Activated naive CD4-positive, alpha-beta T cell treated with anti-CD3 and anti-CD28 coated beads, Interleukin-2, amount 50 U/mL, for 72 hours (primary cell): ENCODE results near the gene GABRR3. TPM values are rescaled to one million over a fixed set of nuclear protein-coding genes. Genes with fewer than 3 reads are reported as not detected.

Experiments
- ATAC-seq, 2 donors: fragments of 150-1000 bp; cut with Tn5 transposase; 2 replicates each; pipeline ENCODE4 v1.10.0; 2021; ENCODE audit warnings: mild to moderate bottlenecking in 2 of 2, moderate library complexity in 2 of 2
- DNase-seq, 2 donors: peaks; one replicate each; pipeline ENCODE4 v3.0.0; 2021 to 2022; ENCODE audit warnings: low spot score in 2 of 2
- H3K27ac Mint-ChIP-seq, 2 donors: one replicate each; pipeline ENCODE4 v1.8.0; 2022; ENCODE audit warnings: mild to moderate bottlenecking in 2 of 2, mixed read lengths in 2 of 2
- H3K36me3 Mint-ChIP-seq, 2 donors: one replicate each; pipeline ENCODE4 v1.8.0; 2022; ENCODE audit warnings: mixed read lengths in 2 of 2
- H3K9me3 Mint-ChIP-seq, 2 donors: one replicate each; pipeline ENCODE4 v1.8.0; 2022; ENCODE audit warnings: mixed read lengths in 2 of 2
- total RNA-seq, 2 donors: library from RNA; stranded (reverse); gene quantifications; one replicate each; pipeline ENCODE4 v1.2.3, GENCODE V29; 2022

GABRR3 gene
- total RNA-seq, 2 donors from 2014 or later = not detected

- peaks cover 4 to 5% of the 10 kb centered on the region in 2 donors for H3K36me3 Mint-ChIP-seq
- no peak for ATAC-seq
- H3K9me3 Mint-ChIP-seq = no peaks in the 10 kb centered on the region
- no peak for DNase-seq
- H3K27ac Mint-ChIP-seq = no peak overlapping the region
Observed at GRCh38 chr3:97974996-97975395, 60.1 kb downstream of the GABRR3 start.

- no peaks in the 10 kb centered on the region for H3K9me3 Mint-ChIP-seq
- DNase-seq (no peak), ATAC-seq (no peak)
- peaks cover 4 to 5% of the 10 kb centered on the region in 2 donors for H3K36me3 Mint-ChIP-seq
- H3K27ac Mint-ChIP-seq = peak overlapping the region; percentile 72 to 79
Observed at GRCh38 chr3:97972976-97973375, 62.1 kb downstream of the GABRR3 start.

GRCh38 chr3:97971679-97972567, 63.2 kb downstream of the GABRR3 start, which contains the start of gene RIOX2:
Gene RIOX2 (minus strand): TSS chr3:97972431. CDS start chr3:97967593, 4,838 bp downstream.
- peak; percentile 77 to 78 for DNase-seq
- no peaks in the 10 kb centered on the region for H3K9me3 Mint-ChIP-seq
- H3K27ac Mint-ChIP-seq = peak within 1 kb of the TSS; percentile 92 to 98
- peaks cover 9 to 13% of the 10 kb centered on the region in 2 donors for H3K36me3 Mint-ChIP-seq
- ATAC-seq = peak; percentile 92 to 94

- peaks cover 11 to 17% of the 10 kb centered on the region in 2 donors for H3K36me3 Mint-ChIP-seq
- ATAC-seq = no peak
- peak overlapping the region; percentile 92 to 98 for H3K27ac Mint-ChIP-seq
- H3K9me3 Mint-ChIP-seq = no peaks in the 10 kb centered on the region
- no peak for DNase-seq
Observed at GRCh38 chr3:97970956-97971620, 64.0 kb downstream of the GABRR3 start.

- no peak for ATAC-seq
- no peaks in the 10 kb centered on the region for H3K9me3 Mint-ChIP-seq
- peak overlapping the region in 1 of 2 donors; percentile 92 for H3K27ac Mint-ChIP-seq
- no peak for DNase-seq
- peaks cover 11 to 17% of the 10 kb centered on the region in 2 donors for H3K36me3 Mint-ChIP-seq
Observed at GRCh38 chr3:97970156-97970555, 65.0 kb downstream of the GABRR3 start.

- ATAC-seq (no peak), DNase-seq (no peak)
- H3K27ac Mint-ChIP-seq = no peak overlapping the region
- no peaks in the 10 kb centered on the region for H3K9me3 Mint-ChIP-seq
- H3K36me3 Mint-ChIP-seq = peaks cover 11 to 22% of the 10 kb centered on the region in 2 donors
Observed at GRCh38 chr3:97969541-97969940, 65.6 kb downstream of the GABRR3 start.

- Mint-ChIP-seq H3K9me3 (no peaks in the 10 kb centered on the region), H3K27ac (no peak overlapping the region), H3K36me3 (peaks cover 18 to 22% of the 10 kb centered on the region in 2 donors)
- ATAC-seq (no peak), DNase-seq (no peak)
Observed at GRCh38 chr3:97968376-97968775, 66.7 kb downstream of the GABRR3 start.

- ATAC-seq = no peak
- no peak for DNase-seq
- no peak overlapping the region for H3K27ac Mint-ChIP-seq
- no peaks in the 10 kb centered on the region for H3K9me3 Mint-ChIP-seq
- H3K36me3 Mint-ChIP-seq = peaks cover 18 to 22% of the 10 kb centered on the region in 2 donors
Observed at GRCh38 chr3:97967966-97968365, 67.1 kb downstream of the GABRR3 start.

- Mint-ChIP-seq H3K36me3 (peaks cover 13 to 18% of the 10 kb centered on the region in 2 donors), H3K27ac (peak overlapping the region in 1 of 2 donors; percentile 39), H3K9me3 (no peaks in the 10 kb centered on the region)
- DNase-seq = no peak
- ATAC-seq = no peak
Observed at GRCh38 chr3:97960993-97961766, 73.9 kb downstream of the GABRR3 start.

- Mint-ChIP-seq H3K9me3 (no peaks in the 10 kb centered on the region), H3K36me3 (peaks cover 13 to 18% of the 10 kb centered on the region in 2 donors), H3K27ac (no peak overlapping the region)
- ATAC-seq = no peak
- DNase-seq = no peak
Observed at GRCh38 chr3:97960551-97960950, 74.6 kb downstream of the GABRR3 start.

- peaks cover 11 to 18% of the 10 kb centered on the region in 2 donors for H3K36me3 Mint-ChIP-seq
- no peak overlapping the region for H3K27ac Mint-ChIP-seq
- no peak for DNase-seq
- no peak for ATAC-seq
- H3K9me3 Mint-ChIP-seq = no peaks in the 10 kb centered on the region
Observed at GRCh38 chr3:97959872-97960271, 75.2 kb downstream of the GABRR3 start.

- DNase-seq = no peak
- H3K27ac Mint-ChIP-seq = peak overlapping the region in 1 of 2 donors; percentile 55
- H3K36me3 Mint-ChIP-seq = peaks cover 8 to 14% of the 10 kb centered on the region in 2 donors
- H3K9me3 Mint-ChIP-seq = no peaks in the 10 kb centered on the region
- ATAC-seq = no peak
Observed at GRCh38 chr3:97958796-97959195, 76.3 kb downstream of the GABRR3 start.

GRCh38 chr3:97958396-97958795, 76.7 kb downstream of the GABRR3 start:
- Mint-ChIP-seq H3K36me3 (peaks cover 8 to 11% of the 10 kb centered on the region in 2 donors), H3K27ac (no peak overlapping the region)

GRCh38 chr3:97957617-97958311, 77.4 kb downstream of the GABRR3 start:
- Mint-ChIP-seq H3K9me3 (no peaks in the 10 kb centered on the region), H3K36me3 (peaks cover 11 to 14% of the 10 kb centered on the region in 2 donors), H3K27ac (no peak overlapping the region)
- DNase-seq = no peak
- ATAC-seq = no peak

More at GRCh38 chr3:97958396-97958795, 76.7 kb downstream of the GABRR3 start:
- ATAC-seq = no peak
- no peak for DNase-seq
- H3K9me3 Mint-ChIP-seq = no peaks in the 10 kb centered on the region

GRCh38 chr3:97956051-97956450, 79.1 kb downstream of the GABRR3 start:
- no peak for ATAC-seq
- Mint-ChIP-seq H3K9me3 (no peaks in the 10 kb centered on the region), H3K36me3 (peaks cover 1 to 18% of the 10 kb centered on the region in 2 donors), H3K27ac (peak overlapping the region in 1 of 2 donors; percentile 22)
- no peak for DNase-seq

GRCh38 chr3:97954228-97954827, 80.8 kb downstream of the GABRR3 start:
- peaks cover 15 to 26% of the 10 kb centered on the region in 2 donors for H3K36me3 Mint-ChIP-seq
- no peak for DNase-seq
- no peak overlapping the region for H3K27ac Mint-ChIP-seq
- no peaks in the 10 kb centered on the region for H3K9me3 Mint-ChIP-seq
- no peak for ATAC-seq
